ENCODE data around the gene RNF168.
"Not testable (repeated sequence)": the region's sequence is repeated elsewhere in the genome, so short reads cannot be mapped to it uniquely, and the experiment has no call there.

RNF168 gene

GRCh38 chr3:196471551-196471950 is 32.0 kb downstream of the RNF168 start:
- Histone ChIP-seq H3K4me1 (ENCODE audit: control insufficient read depth in 1 of 2, insufficient read depth in 1 of 2, low read depth in 1 of 2, low read length in 1 of 2) (no peaks in the 10 kb centered on the region), H3K27ac (no peak overlapping the region), H3K27me3 (no peaks in the 10 kb centered on the region), H3K4me3 (ENCODE audit: low read depth in 1 of 2, low read length in 1 of 2) (no peak overlapping the region), H3K36me3 (peaks cover 73% of the 10 kb centered on the region), H3K9me3 (no peaks in the 10 kb centered on the region)
- no peak for TF ChIP-seq CTCF (IDR thresholded peaks at IDR 0.05)

DNA sequence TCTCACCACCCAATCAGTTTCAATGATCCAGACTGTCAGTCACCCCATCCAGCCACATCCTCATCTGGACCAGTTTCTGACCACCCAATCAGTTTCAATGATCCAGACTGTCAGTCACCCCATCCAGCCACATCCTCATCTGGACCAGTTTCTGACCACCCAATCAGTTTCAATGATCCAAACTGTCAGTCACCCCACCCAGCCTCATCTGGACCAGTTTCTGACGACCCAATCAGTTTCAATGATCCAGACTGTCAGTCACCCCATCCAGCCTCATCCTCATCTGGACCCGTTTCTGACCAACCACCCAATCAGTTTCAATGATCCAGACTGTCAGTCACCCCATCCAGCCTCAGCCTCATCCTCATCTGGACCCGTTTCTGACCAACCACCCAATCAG is 33.4 kb downstream of the RNF168 start:
- H3K4me3 ChIP-seq (ENCODE audit: low read depth in 1 of 2, low read length in 1 of 2); H3K4me1 ChIP-seq (ENCODE audit: control insufficient read depth in 1 of 2, insufficient read depth in 1 of 2, low read depth in 1 of 2, low read length in 1 of 2); H3K27ac ChIP-seq; H3K27me3 ChIP-seq; H3K9me3 ChIP-seq: not testable (repeated sequence)
- H3K36me3 ChIP-seq = peaks cover 66% of the 10 kb centered on the region

- TF ChIP-seq CTCF (IDR thresholded peaks at IDR 0.05) = no peak
- no peaks in the 10 kb centered on the region for H3K27me3 ChIP-seq
- no peak overlapping the region for H3K27ac ChIP-seq
- H3K36me3 ChIP-seq = peaks cover 10% of the 10 kb centered on the region
- H3K4me1 ChIP-seq (ENCODE audit: control insufficient read depth in 1 of 2, insufficient read depth in 1 of 2, low read depth in 1 of 2, low read length in 1 of 2) = no peaks in the 10 kb centered on the region
- no peaks in the 10 kb centered on the region for H3K9me3 ChIP-seq
- H3K4me3 ChIP-seq (ENCODE audit: low read depth in 1 of 2, low read length in 1 of 2) = no peak overlapping the region
Observed at GRCh38 chr3:196463804-196464203, 39.8 kb downstream of the RNF168 start.

GRCh38 chr3:196463478-196463756 is 40.2 kb downstream of the RNF168 start:
- no peak overlapping the region for H3K4me3 ChIP-seq (ENCODE audit: low read depth in 1 of 2, low read length in 1 of 2)
- no peaks in the 10 kb centered on the region for H3K27me3 ChIP-seq
- no peak for TF ChIP-seq CTCF (IDR thresholded peaks at IDR 0.05)
- H3K4me1 ChIP-seq (ENCODE audit: control insufficient read depth in 1 of 2, insufficient read depth in 1 of 2, low read depth in 1 of 2, low read length in 1 of 2) = no peaks in the 10 kb centered on the region
- no peaks in the 10 kb centered on the region for H3K9me3 ChIP-seq
- H3K27ac ChIP-seq = no peak overlapping the region
- peaks cover 7% of the 10 kb centered on the region for H3K36me3 ChIP-seq

GRCh38 chr3:196462680-196463477 is 40.7 kb downstream of the RNF168 start:
- not testable (repeated sequence) for H3K9me3 ChIP-seq; H3K27ac ChIP-seq; H3K4me3 ChIP-seq (ENCODE audit: low read depth in 1 of 2, low read length in 1 of 2); H3K27me3 ChIP-seq; H3K4me1 ChIP-seq (ENCODE audit: control insufficient read depth in 1 of 2, insufficient read depth in 1 of 2, low read depth in 1 of 2, low read length in 1 of 2); H3K36me3 ChIP-seq

DNA sequence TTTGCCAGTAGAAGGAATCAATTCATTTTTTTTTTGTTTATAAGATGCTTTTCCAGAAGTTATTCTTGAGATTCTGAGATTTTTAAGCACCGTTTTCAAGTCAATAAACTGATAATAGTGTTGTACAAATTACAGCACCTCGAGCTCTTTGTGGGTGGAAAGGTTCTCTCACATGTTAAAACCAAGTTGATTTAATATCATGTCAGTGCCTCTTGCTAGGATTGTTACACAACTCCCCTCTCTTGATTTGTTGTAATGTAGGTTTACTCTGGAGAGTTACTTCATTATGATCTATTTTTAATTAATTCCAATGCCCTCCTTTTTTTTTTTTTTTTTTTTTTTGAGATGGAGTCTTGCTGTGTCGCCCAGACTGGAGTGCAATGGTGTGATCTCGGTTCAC is 45.5 kb downstream of the RNF168 start:
- H3K9me3 ChIP-seq = no peaks in the 10 kb centered on the region
- no peaks in the 10 kb centered on the region for H3K36me3 ChIP-seq
- no peak for TF ChIP-seq CTCF (IDR thresholded peaks at IDR 0.05)
- H3K27ac ChIP-seq = no peak overlapping the region
- H3K27me3 ChIP-seq = no peaks in the 10 kb centered on the region
- peaks cover 4 to 5% of the 10 kb centered on the region in 2 experiments for H3K4me1 ChIP-seq (ENCODE audit: control insufficient read depth in 1 of 2, insufficient read depth in 1 of 2, low read depth in 1 of 2, low read length in 1 of 2)
- no peak overlapping the region for H3K4me3 ChIP-seq (ENCODE audit: low read depth in 1 of 2, low read length in 1 of 2)

DNA sequence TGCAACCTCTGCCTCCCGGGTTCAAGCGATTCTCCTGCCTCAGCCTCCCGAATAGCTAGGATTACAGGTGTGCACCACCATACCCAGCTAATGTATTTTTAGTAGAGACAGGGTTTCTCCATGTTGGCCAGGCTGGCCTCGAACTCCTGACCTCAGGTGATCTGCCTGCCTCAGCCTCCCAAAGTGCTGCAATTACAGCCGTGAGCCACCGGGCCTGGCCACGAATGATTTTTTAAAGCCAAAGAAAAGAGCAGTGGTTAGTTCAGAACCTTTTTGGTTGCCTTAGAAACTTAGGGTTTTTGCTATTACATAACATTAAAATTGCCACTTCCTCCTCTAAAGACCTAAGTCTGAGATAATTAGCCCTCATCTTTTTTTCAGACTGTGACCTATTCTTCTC is 46.1 kb downstream of the RNF168 start:
- H3K4me3 ChIP-seq (ENCODE audit: low read depth in 1 of 2, low read length in 1 of 2) = not testable (repeated sequence)

More for the DNA sequence above, 46.1 kb downstream of the RNF168 start:
- H3K9me3 ChIP-seq; H3K36me3 ChIP-seq; H3K27me3 ChIP-seq; H3K4me1 ChIP-seq (ENCODE audit: control insufficient read depth in 1 of 2, insufficient read depth in 1 of 2, low read depth in 1 of 2, low read length in 1 of 2): not testable (repeated sequence)
- peak overlapping the region; percentile 30 for H3K27ac ChIP-seq
